ENCODE measurements around the gene HEBP2.

DNA sequence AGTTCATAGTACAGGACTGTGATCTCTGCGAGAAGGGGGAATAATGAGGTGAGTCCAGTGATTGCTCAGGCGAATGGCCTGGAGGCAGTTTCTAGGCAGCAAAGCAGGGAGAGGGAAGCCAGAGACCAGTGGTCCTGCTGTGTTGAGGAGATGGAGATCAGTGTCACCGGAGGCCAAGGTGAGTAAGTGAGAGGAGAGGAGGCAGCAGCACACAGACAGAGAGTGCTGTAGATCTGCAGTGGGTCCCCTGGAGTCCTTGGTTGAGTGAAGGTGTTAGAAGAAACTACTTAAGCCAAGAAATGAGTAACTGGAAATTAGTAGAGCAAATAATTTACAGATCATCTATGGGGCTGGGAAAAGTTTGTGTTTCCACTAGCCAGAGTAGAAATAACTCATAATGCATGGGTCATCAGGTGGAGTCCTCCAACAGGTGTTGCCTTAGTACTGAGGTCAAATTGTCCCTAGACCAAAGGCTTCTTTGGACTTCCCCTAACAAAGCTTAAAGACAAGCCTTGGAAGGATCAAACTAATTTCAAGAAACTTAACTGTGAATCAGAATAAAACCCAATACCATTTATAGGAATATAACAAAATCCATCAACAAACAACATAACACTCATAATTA lies 13.6 kb downstream of the HEBP2 start:
- TF ChIP-seq, protein P1, sequence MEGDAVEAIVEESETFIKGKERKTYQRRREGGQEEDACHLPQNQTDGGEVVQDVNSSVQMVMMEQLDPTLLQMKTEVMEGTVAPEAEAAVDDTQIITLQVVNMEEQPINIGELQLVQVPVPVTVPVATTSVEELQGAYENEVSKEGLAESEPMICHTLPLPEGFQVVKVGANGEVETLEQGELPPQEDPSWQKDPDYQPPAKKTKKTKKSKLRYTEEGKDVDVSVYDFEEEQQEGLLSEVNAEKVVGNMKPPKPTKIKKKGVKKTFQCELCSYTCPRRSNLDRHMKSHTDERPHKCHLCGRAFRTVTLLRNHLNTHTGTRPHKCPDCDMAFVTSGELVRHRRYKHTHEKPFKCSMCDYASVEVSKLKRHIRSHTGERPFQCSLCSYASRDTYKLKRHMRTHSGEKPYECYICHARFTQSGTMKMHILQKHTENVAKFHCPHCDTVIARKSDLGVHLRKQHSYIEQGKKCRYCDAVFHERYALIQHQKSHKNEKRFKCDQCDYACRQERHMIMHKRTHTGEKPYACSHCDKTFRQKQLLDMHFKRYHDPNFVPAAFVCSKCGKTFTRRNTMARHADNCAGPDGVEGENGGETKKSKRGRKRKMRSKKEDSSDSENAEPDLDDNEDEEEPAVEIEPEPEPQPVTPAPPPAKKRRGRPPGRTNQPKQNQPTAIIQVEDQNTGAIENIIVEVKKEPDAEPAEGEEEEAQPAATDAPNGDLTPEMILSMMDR (IDR thresholded peaks at IDR 0.05; ENCODE audit: low read depth, low read length), result no peak
- no peak for TF ChIP-seq EZH2phosphoT487 (IDR thresholded peaks at IDR 0.05; ENCODE audit: low read depth)

Data from OCI-LY3 (cell line).